ENCODE results near the gene CLBA1. TPM values are rescaled to one million over a fixed set of nuclear protein-coding genes. Genes with fewer than 3 reads are reported as not detected.

Gene CLBA1
- 6.0 to 6.3 TPM (median 6.3 TPM) in 3 replicates for total RNA-seq
- long read RNA-seq, transcript CLBA1-202 (5 exons, 2,370 nt), result major isoform, 11 of 18 reads
- long read RNA-seq, partial matches to known transcripts, result 1 of 18 reads
- long read RNA-seq, other reads (novel, unspliced or antisense), result 6 of 18 reads

DNA sequence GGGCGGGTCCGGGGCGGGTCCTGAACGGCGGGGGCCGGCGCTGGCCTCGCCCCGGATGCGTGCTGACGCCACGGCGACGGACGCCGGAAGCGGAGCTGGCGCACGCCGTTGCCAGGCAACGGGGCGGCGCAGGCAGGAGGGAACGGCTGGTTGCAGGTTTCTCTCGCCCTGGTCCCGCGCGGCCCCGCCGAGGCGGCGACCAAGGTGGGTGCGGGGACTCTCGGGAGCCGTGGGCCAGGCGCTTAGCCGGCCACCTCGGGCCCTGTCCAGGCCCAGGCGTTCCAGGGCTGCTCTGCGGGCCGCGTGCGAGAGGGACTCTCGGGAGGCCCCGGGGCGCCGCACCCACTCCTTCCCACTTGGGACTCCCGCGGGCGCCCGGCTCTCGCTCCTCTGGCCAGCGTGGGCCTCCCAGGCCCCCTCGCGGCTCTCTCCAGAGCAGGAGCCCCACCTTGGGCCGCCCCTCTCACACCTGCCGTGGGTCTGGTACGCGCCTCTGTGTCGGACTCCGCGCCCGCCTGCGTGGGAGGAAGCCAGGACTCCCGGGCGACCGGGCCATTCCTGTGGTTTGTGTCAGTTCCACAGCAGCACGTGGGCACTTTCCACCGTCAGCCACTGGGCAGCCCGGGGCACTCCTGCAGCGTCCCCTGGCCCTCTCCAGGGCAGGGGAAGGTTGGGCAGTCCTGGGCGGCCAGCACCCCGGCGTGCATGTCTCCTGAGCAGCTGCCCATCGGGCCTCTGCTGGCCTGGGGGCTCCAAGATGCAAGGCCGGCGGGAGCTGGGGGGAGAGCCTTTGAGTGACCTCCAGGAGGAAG lies at the start of gene CLBA1:
CLBA1 (plus strand) TSS at position 114 of the 812 bp plus-strand sequence; CDS start at position 758, 644 bp downstream.
- H3K27ac Mint-ChIP-seq (ENCODE audit: unreplicated experiment), result peak within 1 kb of the TSS; percentile 41
- peak; percentile 91 for DNase-seq (ENCODE audit: low spot score)
- TF ChIP-seq, protein P1, sequence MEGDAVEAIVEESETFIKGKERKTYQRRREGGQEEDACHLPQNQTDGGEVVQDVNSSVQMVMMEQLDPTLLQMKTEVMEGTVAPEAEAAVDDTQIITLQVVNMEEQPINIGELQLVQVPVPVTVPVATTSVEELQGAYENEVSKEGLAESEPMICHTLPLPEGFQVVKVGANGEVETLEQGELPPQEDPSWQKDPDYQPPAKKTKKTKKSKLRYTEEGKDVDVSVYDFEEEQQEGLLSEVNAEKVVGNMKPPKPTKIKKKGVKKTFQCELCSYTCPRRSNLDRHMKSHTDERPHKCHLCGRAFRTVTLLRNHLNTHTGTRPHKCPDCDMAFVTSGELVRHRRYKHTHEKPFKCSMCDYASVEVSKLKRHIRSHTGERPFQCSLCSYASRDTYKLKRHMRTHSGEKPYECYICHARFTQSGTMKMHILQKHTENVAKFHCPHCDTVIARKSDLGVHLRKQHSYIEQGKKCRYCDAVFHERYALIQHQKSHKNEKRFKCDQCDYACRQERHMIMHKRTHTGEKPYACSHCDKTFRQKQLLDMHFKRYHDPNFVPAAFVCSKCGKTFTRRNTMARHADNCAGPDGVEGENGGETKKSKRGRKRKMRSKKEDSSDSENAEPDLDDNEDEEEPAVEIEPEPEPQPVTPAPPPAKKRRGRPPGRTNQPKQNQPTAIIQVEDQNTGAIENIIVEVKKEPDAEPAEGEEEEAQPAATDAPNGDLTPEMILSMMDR (IDR thresholded peaks at IDR 0.05), result no peak
- no peaks in the 10 kb centered on the region for H3K36me3 Mint-ChIP-seq (ENCODE audit: low read depth)
- H3K4me1 Mint-ChIP-seq (ENCODE audit: low read depth), result peaks cover 10% of the 10 kb centered on the region
- no peaks in the 10 kb centered on the region for H3K27me3 Mint-ChIP-seq (ENCODE audit: low read depth)
- no peaks in the 10 kb centered on the region for H3K9me3 Mint-ChIP-seq (ENCODE audit: low read depth)
- peak within 1 kb of the TSS; percentile 61 for H3K4me3 Mint-ChIP-seq (ENCODE audit: unreplicated experiment)

DNA sequence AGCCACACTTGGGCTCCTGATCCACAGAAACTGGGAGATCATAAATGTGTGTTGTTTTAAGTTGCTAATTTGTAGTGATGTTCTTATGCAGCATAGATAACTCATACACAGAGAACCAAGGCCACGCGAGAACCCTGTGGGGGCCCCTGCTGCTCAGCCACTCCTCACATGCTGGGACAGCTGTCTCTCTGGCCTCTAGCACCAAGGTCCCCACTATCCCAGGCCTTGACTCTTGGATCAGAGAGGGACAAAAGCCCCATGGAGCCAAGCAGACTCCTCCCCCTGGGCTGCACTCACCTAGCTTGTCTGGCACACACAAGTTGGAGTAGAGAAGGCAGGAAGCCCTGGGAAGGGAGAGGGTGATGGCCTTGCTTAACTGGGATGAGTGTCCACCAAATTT lies 49.6 kb upstream of the CLBA1 start:
- Mint-ChIP-seq H3K4me1 (ENCODE audit: low read depth) (peaks cover 4% of the 10 kb centered on the region), H3K27me3 (ENCODE audit: low read depth) (no peaks in the 10 kb centered on the region), H3K9me3 (ENCODE audit: low read depth) (no peaks in the 10 kb centered on the region), H3K36me3 (ENCODE audit: low read depth) (peaks cover 16% of the 10 kb centered on the region), H3K27ac (ENCODE audit: unreplicated experiment) (peak overlapping the region; percentile 36), H3K4me3 (ENCODE audit: unreplicated experiment) (no peak overlapping the region)
- TF ChIP-seq, protein P1 (IDR thresholded peaks at IDR 0.05), result no peak
- DNase-seq (ENCODE audit: low spot score), result no peak

DNA sequence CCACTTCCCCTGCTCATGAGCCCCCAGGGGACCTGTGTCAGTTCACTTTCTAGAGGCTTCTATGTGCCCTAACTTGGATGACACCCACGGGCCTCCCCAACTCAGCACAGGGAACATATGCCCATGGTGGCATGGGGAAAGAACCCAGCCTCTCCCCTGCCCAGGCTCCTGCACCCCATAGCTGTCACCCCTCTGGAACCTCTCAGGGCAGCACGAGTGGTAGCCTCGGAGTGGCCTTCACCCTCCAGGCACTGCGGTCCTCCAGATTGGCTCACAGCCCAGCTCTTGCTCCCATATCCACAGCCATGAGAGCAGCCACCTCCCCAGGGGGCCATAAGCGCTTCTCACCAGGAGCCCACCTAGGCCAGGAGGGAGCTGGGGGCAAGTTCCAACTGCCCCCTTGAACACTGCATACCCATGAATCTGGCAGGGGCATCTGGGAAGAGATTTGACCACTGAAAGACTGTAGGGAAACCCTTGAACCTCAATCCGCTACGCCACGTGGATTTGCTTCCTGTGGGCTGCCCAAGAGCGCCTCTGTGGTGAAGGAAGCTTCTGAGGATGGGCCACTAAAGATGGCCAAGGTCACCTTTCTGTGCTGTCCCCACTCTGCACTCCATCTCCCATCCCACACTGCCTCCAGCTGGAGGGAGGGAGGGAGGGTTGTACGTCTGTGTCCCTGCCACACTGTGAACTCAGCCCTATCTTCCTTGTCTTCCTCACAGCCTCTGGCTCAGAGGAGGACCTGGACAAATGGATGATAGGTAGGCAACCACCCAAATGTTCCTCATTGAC lies 49.0 kb upstream of the CLBA1 start:
- DNase-seq (ENCODE audit: low spot score), result peak; percentile 83
- no peak overlapping the region for H3K4me3 Mint-ChIP-seq (ENCODE audit: unreplicated experiment)
- peak overlapping the region; percentile 36 for H3K27ac Mint-ChIP-seq (ENCODE audit: unreplicated experiment)

DNA sequence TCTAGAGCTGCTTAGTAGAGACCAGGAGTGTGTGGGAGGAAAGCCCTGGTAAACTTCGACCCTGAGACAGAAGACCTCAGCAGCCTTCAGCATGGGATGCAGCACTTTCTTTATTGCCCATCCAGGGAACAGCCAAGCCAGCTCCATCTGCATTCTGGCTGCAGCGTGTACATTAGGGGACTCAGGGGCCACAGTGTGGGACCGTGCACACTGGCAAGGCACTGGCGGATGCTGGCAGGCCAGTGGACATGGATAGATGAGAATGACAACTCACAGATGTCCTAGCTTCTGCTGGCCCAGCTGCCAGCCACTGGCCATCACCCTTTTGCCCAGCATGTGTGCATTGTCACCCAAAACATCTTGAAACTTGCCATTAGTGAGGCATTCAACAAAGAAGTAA lies 48.4 kb upstream of the CLBA1 start:
- no peak overlapping the region for H3K4me3 Mint-ChIP-seq (ENCODE audit: unreplicated experiment)
- H3K4me1 Mint-ChIP-seq (ENCODE audit: low read depth), result peaks cover 4% of the 10 kb centered on the region
- H3K27me3 Mint-ChIP-seq (ENCODE audit: low read depth), result no peaks in the 10 kb centered on the region
- DNase-seq (ENCODE audit: low spot score), result no peak
- TF ChIP-seq, protein P1 (IDR thresholded peaks at IDR 0.05), result no peak
- peaks cover 18% of the 10 kb centered on the region for H3K36me3 Mint-ChIP-seq (ENCODE audit: low read depth)
- H3K9me3 Mint-ChIP-seq (ENCODE audit: low read depth), result no peaks in the 10 kb centered on the region
- no peak overlapping the region for H3K27ac Mint-ChIP-seq (ENCODE audit: unreplicated experiment)

More for the DNA sequence above, 49.0 kb upstream of the CLBA1 start:
- H3K27me3 Mint-ChIP-seq (ENCODE audit: low read depth), result no peaks in the 10 kb centered on the region
- H3K36me3 Mint-ChIP-seq (ENCODE audit: low read depth), result peaks cover 18% of the 10 kb centered on the region
- H3K9me3 Mint-ChIP-seq (ENCODE audit: low read depth), result no peaks in the 10 kb centered on the region
- H3K4me1 Mint-ChIP-seq (ENCODE audit: low read depth), result peaks cover 4% of the 10 kb centered on the region
- TF ChIP-seq, protein P1 (IDR thresholded peaks at IDR 0.05), result no peak
